ENCODE data around the gene PEPD.

DNA sequence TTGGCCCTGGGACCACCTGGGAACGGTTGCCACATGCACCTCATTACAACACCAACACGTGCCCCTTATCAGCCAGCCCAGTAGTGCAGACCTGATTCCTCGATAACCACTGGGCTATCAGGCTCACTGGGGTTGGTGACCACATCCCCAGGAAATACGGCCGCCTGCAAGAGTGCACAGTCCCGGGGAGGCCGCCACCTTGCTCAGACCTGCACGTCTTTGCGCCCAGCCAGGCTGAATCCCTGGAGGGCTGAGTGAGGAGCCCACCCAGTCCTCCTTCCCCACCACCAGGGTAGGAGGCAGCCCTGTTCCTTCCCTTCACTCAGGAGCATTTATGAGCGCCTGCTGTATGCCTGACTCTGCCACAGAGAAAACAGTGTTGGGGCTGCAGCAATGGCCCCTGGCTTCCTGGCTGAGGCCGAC, 80.3 kb downstream of the PEPD start:
- TF ChIP-seq, protein P1, sequence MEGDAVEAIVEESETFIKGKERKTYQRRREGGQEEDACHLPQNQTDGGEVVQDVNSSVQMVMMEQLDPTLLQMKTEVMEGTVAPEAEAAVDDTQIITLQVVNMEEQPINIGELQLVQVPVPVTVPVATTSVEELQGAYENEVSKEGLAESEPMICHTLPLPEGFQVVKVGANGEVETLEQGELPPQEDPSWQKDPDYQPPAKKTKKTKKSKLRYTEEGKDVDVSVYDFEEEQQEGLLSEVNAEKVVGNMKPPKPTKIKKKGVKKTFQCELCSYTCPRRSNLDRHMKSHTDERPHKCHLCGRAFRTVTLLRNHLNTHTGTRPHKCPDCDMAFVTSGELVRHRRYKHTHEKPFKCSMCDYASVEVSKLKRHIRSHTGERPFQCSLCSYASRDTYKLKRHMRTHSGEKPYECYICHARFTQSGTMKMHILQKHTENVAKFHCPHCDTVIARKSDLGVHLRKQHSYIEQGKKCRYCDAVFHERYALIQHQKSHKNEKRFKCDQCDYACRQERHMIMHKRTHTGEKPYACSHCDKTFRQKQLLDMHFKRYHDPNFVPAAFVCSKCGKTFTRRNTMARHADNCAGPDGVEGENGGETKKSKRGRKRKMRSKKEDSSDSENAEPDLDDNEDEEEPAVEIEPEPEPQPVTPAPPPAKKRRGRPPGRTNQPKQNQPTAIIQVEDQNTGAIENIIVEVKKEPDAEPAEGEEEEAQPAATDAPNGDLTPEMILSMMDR (IDR thresholded peaks at IDR 0.05; ENCODE audit: poor library complexity, severe bottlenecking): no peak
- no peak for TF ChIP-seq TAF1 (IDR thresholded peaks at IDR 0.05; ENCODE audit: low read depth)
